HG02885 (cell line): ENCODE measurements around the gene LIMS2.

ENCODE experiments used
- ATAC-seq: cut with Tn5 transposase; IDR thresholded peaks from one replicate; pipeline ENCODE4 v1.9.1; 2021; ENCODE audit warnings: mild to moderate bottlenecking; ENCODE audit not compliant: unreplicated experiment, poor library complexity

Gene LIMS2

GRCh38 chr2:127678531-127678930 is 3.2 kb upstream of the LIMS2 start:
- no peak for ATAC-seq

GRCh38 chr2:127676906-127677305 is 1.6 kb upstream of the LIMS2 start:
- no peak for ATAC-seq

- ATAC-seq = no peak
Measured at GRCh38 chr2:127674241-127675209, 805 bp downstream of the LIMS2 start.

GRCh38 chr2:127673291-127674069 is 1.9 kb downstream of the LIMS2 start:
- ATAC-seq = no peak

- ATAC-seq = no peak
Measured at GRCh38 chr2:127672341-127673224, 2.7 kb downstream of the LIMS2 start.

GRCh38 chr2:127671557-127672302 is 3.6 kb downstream of the LIMS2 start:
- ATAC-seq = no peak

GRCh38 chr2:127670957-127671290 is 4.4 kb downstream of the LIMS2 start:
- no peak for ATAC-seq

GRCh38 chr2:127670055-127670956 is 5.0 kb downstream of the LIMS2 start:
- no peak for ATAC-seq

GRCh38 chr2:127669056-127669455 is 6.3 kb downstream of the LIMS2 start:
- no peak for ATAC-seq

GRCh38 chr2:127665267-127665893 is 9.9 kb downstream of the LIMS2 start:
- ATAC-seq = no peak

- no peak for ATAC-seq
Measured at GRCh38 chr2:127664895-127665225, 10.5 kb downstream of the LIMS2 start.

- no peak for ATAC-seq
Measured at GRCh38 chr2:127664065-127664894, 11.1 kb downstream of the LIMS2 start.

- ATAC-seq = no peak
Measured at GRCh38 chr2:127663566-127664064, 11.7 kb downstream of the LIMS2 start.

GRCh38 chr2:127662937-127663565 is 12.3 kb downstream of the LIMS2 start:
- ATAC-seq = no peak

- no peak for ATAC-seq
Measured at GRCh38 chr2:127661949-127662510, 13.3 kb downstream of the LIMS2 start.

- no peak for ATAC-seq
Measured at GRCh38 chr2:127661072-127661649, 14.2 kb downstream of the LIMS2 start.
